Measurements from ENCODE around the gene C17orf50.
A peak's percentile ranks its signal among the peaks of the same experiment; 100 is the strongest.
"Not testable (repeated sequence)": the region's sequence is repeated elsewhere in the genome, so short reads cannot be mapped to it uniquely, and the experiment has no call there.

Gene C17orf50

DNA sequence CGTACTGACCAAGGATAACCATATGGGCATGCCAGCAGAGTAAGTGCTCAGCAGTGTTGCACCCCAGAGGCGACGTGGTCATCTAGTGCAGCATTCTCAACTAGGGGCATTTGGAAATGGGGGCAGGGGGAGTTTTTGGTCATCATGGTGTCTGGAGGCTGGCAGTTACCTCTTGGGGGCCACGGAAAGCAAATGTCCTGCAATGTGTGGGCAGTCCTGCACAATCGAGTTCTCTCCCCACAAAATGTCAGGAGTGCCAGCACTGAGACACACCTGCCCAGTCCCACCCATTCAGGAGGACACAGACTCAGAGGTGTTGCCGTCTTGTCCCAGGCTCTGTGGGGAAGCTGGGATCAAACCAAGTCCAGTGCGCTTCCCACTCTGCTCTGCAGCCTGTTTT lies 26.3 kb upstream of the C17orf50 start:
- no peak for DNase-seq (ENCODE audit: low spot score)

GRCh38 chr17:35735036-35735805 lies 25.5 kb upstream of the C17orf50 start:
- DNase-seq (ENCODE audit: low spot score) = no peak

DNA sequence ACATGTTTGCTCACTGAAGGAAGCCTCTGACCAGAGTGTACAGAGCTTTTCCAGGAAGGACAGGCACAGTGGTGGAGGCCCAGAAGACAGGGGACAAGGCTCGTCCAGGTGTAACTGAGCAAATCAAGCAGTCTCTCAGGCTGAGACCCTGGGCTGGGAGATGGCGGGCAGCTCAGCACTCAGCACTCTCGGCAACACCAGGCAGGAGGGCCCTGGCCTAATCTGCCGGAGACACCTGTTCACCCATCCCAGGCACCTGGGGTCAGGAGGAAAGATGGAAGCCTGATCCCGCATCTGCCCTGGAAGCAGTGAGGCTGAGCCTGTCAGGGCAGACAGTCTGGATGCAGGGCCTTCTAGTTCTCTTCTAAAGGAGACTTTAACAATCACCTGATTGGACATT lies 24.5 kb upstream of the C17orf50 start:
- DNase-seq (ENCODE audit: low spot score) = no peak

DNA sequence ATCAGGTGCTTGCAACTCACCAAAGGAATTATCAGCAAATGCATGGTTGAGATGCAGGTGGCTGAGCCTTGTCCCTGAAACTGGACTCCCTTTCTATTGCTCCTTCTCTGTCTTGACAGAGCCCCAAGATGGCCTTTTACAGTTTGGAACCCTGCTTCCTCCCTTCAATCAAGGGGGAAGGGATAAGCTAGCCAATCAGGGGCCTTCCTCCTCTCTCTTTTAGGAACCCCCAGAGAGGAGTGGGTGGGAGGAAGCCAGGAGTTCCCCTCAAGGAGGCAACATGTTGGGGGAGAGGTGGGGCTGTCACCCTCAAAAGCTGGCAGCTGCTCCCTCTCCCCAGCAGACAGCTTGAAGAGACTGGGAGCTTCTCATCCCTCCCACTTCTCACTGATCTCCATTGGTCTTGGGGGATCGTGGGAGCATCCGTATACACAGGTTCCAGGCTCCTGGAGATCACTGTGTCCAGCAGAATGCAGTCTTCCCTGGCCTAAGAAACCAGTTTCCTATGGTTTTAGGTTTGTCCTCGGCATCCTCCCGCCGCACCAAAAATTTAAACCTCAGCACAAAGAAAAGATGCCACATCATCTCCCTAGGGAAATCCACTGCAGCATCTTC lies 22.1 kb upstream of the C17orf50 start:
- no peak for DNase-seq (ENCODE audit: low spot score)

DNA sequence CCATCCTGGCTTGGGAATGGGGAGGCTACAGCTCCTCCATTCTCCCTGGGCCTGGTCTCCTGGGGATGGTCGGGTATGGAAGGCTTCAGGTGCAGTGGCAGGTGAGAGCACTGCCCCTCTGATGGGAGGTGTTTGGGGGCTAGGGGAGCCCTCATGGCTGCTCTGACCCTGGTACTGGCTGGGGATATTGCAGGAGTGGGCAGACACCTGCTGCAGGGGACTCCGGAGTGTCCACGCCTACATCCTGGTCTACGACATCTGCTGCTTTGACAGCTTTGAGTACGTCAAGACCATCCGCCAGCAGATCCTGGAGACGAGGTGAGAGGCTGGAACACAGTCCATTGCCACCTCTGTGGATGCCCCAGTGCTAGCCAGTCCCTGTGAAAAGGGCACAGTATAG lies 20.5 kb upstream of the C17orf50 start:
- DNase-seq (ENCODE audit: low spot score) = no peak

DNA sequence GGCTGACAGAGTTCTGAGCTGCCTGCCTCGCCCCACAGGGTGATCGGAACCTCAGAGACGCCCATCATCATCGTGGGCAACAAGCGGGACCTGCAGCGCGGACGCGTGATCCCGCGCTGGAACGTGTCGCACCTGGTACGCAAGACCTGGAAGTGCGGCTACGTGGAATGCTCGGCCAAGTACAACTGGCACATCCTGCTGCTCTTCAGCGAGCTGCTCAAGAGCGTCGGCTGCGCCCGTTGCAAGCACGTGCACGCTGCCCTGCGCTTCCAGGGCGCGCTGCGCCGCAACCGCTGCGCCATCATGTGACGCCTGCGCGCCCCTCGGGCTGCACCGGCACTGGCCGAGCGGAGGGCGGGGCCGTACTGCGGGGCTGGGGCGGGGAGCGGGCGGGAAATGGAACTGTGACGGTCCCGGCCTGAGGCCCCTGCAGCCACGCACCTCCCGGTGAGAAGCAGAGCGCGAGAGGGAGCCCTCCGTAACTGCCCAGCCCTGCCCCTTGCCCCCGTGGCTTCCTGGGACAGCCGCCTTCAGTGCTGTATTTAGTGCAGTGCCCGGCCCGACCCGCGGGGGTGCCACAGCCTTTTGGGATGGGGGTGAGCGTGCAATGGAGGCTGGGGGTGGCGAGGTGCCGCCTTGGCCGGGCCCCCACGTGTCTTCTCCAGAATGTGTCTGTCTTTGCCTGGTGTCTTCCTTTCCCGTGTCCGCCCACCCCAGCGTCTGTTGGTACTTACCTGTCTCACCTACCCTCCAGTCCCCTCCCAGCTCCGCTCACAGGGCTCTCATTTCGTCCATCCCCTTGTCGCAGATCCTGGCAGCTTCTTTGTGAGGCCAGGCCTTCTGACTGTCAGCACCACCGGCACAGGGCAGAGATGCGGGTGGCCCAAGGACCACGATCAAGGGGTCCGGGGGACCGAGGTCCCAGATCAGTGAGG lies 19.4 kb upstream of the C17orf50 start:
- peak; percentile 9 for DNase-seq (ENCODE audit: low spot score)

DNA sequence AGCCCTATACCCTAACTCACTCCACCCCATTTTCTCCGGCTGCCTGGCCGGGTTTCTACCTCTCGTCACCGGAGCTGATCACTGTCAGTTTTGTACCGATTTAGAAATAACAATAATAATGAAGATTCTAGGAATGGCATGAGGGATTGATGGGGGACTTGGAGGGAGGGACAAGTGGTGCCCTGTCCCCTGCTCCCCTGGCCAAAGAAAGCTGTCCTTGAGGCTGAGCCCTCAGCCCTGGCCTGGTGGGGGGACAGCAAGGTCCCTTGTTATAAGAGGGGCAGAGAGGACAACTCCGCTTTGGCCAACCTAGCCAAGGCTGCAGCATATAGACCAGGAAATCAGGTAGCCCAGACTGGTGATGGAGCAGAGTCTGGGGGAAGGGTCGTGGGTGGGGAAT lies 18.2 kb upstream of the C17orf50 start:
- no peak for DNase-seq (ENCODE audit: low spot score)

- DNase-seq (ENCODE audit: low spot score) = no peak
These were observed 17.7 kb upstream of the C17orf50 start for GRCh38 chr17:35742896-35743477.

GRCh38 chr17:35743626-35744328 lies 16.9 kb upstream of the C17orf50 start:
- peak; percentile 8 for DNase-seq (ENCODE audit: low spot score)

- DNase-seq (ENCODE audit: low spot score) = no peak
These were observed 15.9 kb upstream of the C17orf50 start for GRCh38 chr17:35744830-35745229.

- no peak for DNase-seq (ENCODE audit: low spot score)
These were observed 15.4 kb upstream of the C17orf50 start for GRCh38 chr17:35745246-35745645.

DNA sequence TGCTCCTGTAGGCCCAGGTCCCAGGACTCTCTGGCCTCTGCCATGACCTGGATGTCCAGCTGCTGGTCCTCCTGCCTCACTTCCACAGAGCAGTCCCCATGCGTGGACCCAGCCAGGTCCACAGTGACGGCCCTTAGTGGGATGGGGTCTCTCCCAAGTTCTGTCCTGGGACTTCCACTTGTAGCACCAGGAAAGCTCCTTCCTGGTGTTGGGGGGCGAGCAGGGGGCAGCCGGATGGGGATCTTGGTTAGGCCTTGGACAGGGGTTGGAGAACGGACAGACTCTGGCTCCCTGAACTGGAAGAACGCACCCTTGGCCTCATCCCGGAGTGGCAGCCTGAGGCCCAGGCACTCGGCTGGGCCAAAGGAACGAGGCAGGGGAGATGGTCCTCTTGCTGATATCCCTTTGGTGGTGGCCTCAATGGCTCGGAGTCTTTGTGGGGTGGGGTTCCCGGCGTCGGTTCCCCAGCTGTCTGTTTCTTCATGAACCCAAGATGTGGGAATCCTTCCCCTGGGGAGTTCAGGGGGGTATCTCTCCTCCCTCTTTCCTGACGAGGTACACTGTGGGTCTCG lies 14.9 kb upstream of the C17orf50 start:
- DNase-seq (ENCODE audit: low spot score) = no peak

DNA sequence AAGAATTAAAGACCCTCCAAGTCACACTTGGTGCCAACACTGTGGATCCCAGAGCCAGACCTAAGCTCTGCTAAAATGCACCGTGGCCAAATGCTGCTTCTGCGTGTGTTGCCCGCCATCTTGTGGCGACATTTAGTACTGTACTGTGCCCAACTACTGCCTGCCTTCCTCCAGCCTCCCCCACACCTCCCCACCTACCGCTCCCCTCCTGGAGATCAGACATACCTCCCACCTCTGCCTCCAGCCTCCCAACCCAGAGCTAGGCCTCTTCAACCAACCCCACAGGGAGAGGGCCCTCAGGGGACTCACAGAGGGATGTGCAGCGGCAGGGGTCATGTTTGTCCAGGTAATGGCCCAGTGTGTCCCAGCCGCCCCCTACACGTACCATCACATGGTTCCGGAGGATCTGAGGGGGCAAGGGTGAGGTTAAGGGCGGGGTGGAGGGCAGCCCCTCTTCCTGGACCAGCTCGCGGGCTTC lies 13.1 kb upstream of the C17orf50 start:
- peak; percentile 79 for DNase-seq (ENCODE audit: low spot score)

- DNase-seq (ENCODE audit: low spot score) = no peak
These were observed 12.3 kb upstream of the C17orf50 start for GRCh38 chr17:35748341-35748841.

DNA sequence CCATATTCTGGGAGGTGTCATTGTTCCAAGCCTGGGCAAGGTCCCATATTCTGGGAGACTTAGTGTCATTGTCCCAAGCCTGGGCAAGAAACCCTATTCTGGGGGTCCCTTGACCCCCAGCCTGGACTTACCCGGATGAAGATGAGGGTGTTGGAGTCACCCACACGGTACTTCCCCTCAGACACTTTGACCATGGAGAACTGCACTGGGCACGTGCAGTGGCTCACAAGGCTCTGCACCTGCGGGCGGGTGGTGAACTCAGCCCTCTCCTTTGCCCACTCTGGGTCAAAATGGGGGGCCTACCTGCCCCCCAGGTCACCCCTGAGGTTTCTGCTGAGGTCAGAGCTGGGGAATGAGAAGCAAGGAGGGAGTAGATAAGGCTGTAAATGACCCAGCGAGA lies 11.7 kb upstream of the C17orf50 start:
- DNase-seq (ENCODE audit: low spot score) = no peak

- no peak for DNase-seq (ENCODE audit: low spot score)
These were observed 10.9 kb upstream of the C17orf50 start for GRCh38 chr17:35749560-35750412.

GRCh38 chr17:35750526-35751395 lies 9.9 kb upstream of the C17orf50 start:
- DNase-seq (ENCODE audit: low spot score) = no peak

GRCh38 chr17:35751541-35751940 lies 9.1 kb upstream of the C17orf50 start:
- not testable (repeated sequence) for DNase-seq (ENCODE audit: low spot score)

DNA sequence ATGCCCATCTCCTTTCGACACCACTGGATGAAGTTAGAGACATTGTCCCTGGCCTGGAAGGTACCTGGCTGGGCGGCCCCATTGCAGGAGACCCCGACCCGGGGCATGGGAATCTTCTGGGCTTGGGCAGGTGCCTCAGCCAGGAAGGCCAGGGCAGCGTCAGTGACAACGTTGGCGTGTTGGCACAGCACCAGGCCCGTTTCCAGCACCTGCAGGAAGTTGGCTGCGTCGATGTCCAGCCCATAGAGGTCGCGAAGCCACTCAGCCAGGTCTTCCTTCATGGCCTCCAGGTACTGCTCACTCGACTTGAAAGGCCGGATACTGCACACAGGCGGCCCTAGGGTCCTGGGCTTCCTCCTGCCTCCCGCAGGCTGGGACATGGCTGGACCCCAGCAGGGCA lies 8.2 kb upstream of the C17orf50 start:
- DNase-seq (ENCODE audit: low spot score) = no peak

Measured in activated CD4-positive, alpha-beta T cell treated with anti-CD3 and anti-CD28 coated beads, Interleukin-2, Interleukin-4, amounts not matched to agents 100 ng/mL and 50 ng/mL, durations not matched to agents 16 hours and 8 hours (primary cell).